Trophoblast cell (in vitro differentiated cells and primary cell): ENCODE data around the gene ARAP1.

Source experiments
- DNase-seq, 2 donors: peaks; one replicate each; pipeline ENCODE4 v3.0.0-alpha.2; 2016
- H2AFZ ChIP-seq: 2 replicates; pipeline ENCODE4 v1.6.1; 2013; ENCODE audit warnings: low read length, moderate library complexity, mild to moderate bottlenecking; ENCODE audit not compliant: insufficient read depth, poor library complexity
- H2AK5ac ChIP-seq: 2 replicates; pipeline ENCODE4 v1.6.1; 2013; ENCODE audit warnings: mild to moderate bottlenecking, low read length
- H2BK120ac ChIP-seq: 2 replicates; pipeline ENCODE4 v1.6.1; 2013; ENCODE audit warnings: low read length, mild to moderate bottlenecking, moderate library complexity; ENCODE audit not compliant: insufficient read depth, poor library complexity
- H2BK12ac ChIP-seq: 2 replicates; pipeline ENCODE4 v1.6.1; 2013; ENCODE audit warnings: mild to moderate bottlenecking, low read length, moderate library complexity
- H2BK5ac ChIP-seq: 2 replicates; pipeline ENCODE4 v1.6.1; 2013; ENCODE audit warnings: low read length, low read depth, moderate library complexity, mild to moderate bottlenecking; ENCODE audit not compliant: poor library complexity
- H3K14ac ChIP-seq: 2 replicates; pipeline ENCODE4 v1.6.1; 2013; ENCODE audit warnings: mild to moderate bottlenecking, low read length
- H3K18ac ChIP-seq: 2 replicates; pipeline ENCODE4 v1.6.1; 2013; ENCODE audit warnings: mild to moderate bottlenecking, low read length
- H3K23ac ChIP-seq: 2 replicates; pipeline ENCODE4 v1.6.1; 2013; ENCODE audit warnings: low read length
- H3K27ac ChIP-seq: 2 replicates; pipeline ENCODE4 v1.5.1; 2013; ENCODE audit warnings: low read depth, mild to moderate bottlenecking, inconsistent platforms, low read length, moderate library complexity
- H3K27me3 ChIP-seq: 2 replicates; pipeline ENCODE4 v1.6.1; 2013; ENCODE audit warnings: inconsistent platforms, mild to moderate bottlenecking, low read length, moderate library complexity; ENCODE audit not compliant: insufficient read depth
- H3K36me3 ChIP-seq, 2 experiments: 1 replicate in 1 of 2; 2 replicates in 1 of 2; pipeline ENCODE4 v1.6.1; 2013; ENCODE audit warnings: low read length in 2 of 2, mild to moderate bottlenecking in 2 of 2, moderate library complexity in 1 of 2; ENCODE audit not compliant: insufficient read depth in 2 of 2, control insufficient read depth in 1 of 2
- H3K4ac ChIP-seq: 2 replicates; pipeline ENCODE4 v1.6.1; 2013; ENCODE audit warnings: low read depth, mild to moderate bottlenecking, low read length, moderate library complexity
- H3K4me1 ChIP-seq, 2 experiments: 1 replicate in 1 of 2; 2 replicates in 1 of 2; pipeline ENCODE4 v1.6.1; 2013; ENCODE audit warnings: low read length in 2 of 2, mild to moderate bottlenecking in 2 of 2, moderate library complexity in 1 of 2; ENCODE audit not compliant: insufficient read depth in 2 of 2, control insufficient read depth in 1 of 2
- H3K4me2 ChIP-seq: 2 replicates; pipeline ENCODE4 v1.6.1; 2013; ENCODE audit warnings: inconsistent platforms, mild to moderate bottlenecking, low read length, moderate library complexity
- H3K4me3 ChIP-seq: 2 replicates; pipeline ENCODE4 v1.5.1; 2013; ENCODE audit warnings: mild to moderate bottlenecking, low read depth, low read length, inconsistent platforms
- H3K79me1 ChIP-seq: one replicate; pipeline ENCODE4 v1.6.1; 2013; ENCODE audit warnings: low read length
- H3K79me2 ChIP-seq: 2 replicates; pipeline ENCODE4 v1.6.1; 2013; ENCODE audit warnings: low read length, mild to moderate bottlenecking; ENCODE audit not compliant: control insufficient read depth, insufficient read depth, poor library complexity
- H3K9ac ChIP-seq: 2 replicates; pipeline ENCODE4 v1.6.1; 2013; ENCODE audit warnings: mild to moderate bottlenecking, low read length
- H3K9me3 ChIP-seq: 2 replicates; pipeline ENCODE4 v1.6.1; 2013; ENCODE audit warnings: low read depth, mild to moderate bottlenecking, control low read depth, inconsistent platforms, low read length; ENCODE audit not compliant: insufficient read depth
- H4K12ac ChIP-seq: 2 replicates; pipeline ENCODE4 v1.6.1; 2013; ENCODE audit warnings: low read depth, mild to moderate bottlenecking, low read length, moderate library complexity
- H4K8ac ChIP-seq: 2 replicates; pipeline ENCODE4 v1.6.1; 2013; ENCODE audit warnings: low read depth, mild to moderate bottlenecking, low read length, moderate library complexity
- H4K91ac ChIP-seq: one replicate; pipeline ENCODE4 v1.6.1; 2013; ENCODE audit warnings: low read depth, mild to moderate bottlenecking, low read length, moderate library complexity
- WGBS: extraction: QIAGEN DNeasy Blood & Tissue Kit; methylation state at CpG from one replicate; pipeline ENCODE4 v1.1.7; 2013; ENCODE audit warnings: missing lambda C conversion rate; ENCODE audit not compliant: insufficient read length, insufficient coverage; ENCODE audit errors: extremely low coverage; 5-methylcytosine and 5-hydroxymethylcytosine counted together

The ARAP1 gene

DNA sequence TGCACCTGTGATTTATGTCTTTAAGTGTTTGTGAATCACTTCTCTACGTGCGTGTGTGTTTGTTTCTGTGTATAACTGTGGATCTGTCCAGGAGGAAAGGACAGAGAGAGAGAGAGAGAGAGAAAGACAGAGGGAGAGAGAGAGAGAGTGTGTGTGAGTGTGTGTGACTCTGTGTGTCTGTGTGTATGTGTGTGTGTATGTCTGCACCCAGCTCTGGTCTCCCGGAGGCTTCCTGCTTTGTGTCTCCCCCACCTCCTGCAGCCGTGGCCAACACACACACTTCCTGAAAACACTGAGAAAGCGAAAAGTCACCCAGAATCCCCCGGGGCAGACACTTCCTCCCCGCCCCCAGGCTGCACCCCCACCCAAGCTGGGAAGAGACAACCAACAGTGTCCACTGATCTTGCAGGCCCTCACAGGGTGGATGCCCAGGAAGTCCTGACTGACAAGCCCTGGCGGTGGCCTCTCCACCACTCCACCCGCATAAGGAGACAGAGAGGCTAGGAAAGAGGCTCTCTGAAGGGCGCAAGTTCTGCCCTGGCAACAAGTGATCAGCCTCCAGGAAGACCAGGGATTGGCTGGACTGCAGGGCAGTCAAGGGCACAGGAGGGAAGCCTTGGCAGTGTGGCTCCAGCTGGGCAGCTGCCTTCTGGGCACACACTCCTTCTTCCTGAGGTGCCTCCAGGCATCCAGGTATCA lies 30.0 kb downstream of the ARAP1 start:
- no CpG with 5 or more reads among the region's 10 CpGs for WGBS
- peak overlapping the region; percentile 77 for H4K8ac ChIP-seq
- H3K23ac ChIP-seq = no peak overlapping the region
- H2BK5ac ChIP-seq = peak overlapping the region; percentile 37
- peak overlapping the region; percentile 41 for H3K4me2 ChIP-seq
- peaks cover 19 to 23% of the 10 kb centered on the region in 2 experiments for H3K4me1 ChIP-seq
- H2AFZ ChIP-seq = no peak overlapping the region
- H3K27ac ChIP-seq = peak overlapping the region; percentile 25
- H3K27me3 ChIP-seq = no peaks in the 10 kb centered on the region
- no peak overlapping the region for H4K12ac ChIP-seq
- peaks cover 1% of the 10 kb centered on the region for H3K79me2 ChIP-seq
- no peak overlapping the region for H3K4ac ChIP-seq
- H3K9ac ChIP-seq = no peak overlapping the region
- H3K14ac ChIP-seq = peak overlapping the region; percentile 54
- no peak overlapping the region for H2AK5ac ChIP-seq
- no peak overlapping the region for H2BK12ac ChIP-seq
- no peaks in the 10 kb centered on the region for H3K36me3 ChIP-seq
- H3K9me3 ChIP-seq = no peaks in the 10 kb centered on the region
- peaks cover 10% of the 10 kb centered on the region for H3K79me1 ChIP-seq
- H4K91ac ChIP-seq = peak overlapping the region; percentile 70
- peak overlapping the region; percentile 65 for H3K18ac ChIP-seq
- H2BK120ac ChIP-seq = peak overlapping the region; percentile 16
- H3K4me3 ChIP-seq = no peak overlapping the region
- DNase-seq = peak; percentile 96 to 97

DNA sequence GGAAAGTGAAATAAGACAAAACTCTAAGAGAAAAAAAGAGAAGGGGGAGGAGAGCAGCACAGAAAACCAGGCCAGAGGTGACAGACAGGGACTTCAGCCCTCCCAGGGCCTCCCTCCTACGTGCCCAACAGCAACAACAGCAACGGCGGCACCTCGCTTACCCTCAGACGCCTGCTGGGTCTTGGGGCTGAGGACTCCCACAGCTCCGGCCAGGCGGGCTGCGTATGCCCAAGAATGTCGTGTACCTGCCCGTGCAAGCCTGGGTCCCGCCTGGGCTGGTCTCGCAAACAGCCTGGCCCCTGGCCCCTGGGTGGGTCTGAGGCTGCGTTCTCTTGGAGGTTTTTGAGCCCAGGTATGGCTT lies 30.5 kb downstream of the ARAP1 start:
- peak overlapping the region; percentile 77 for H4K8ac ChIP-seq
- peak overlapping the region; percentile 1 for H2BK5ac ChIP-seq
- H3K4me1 ChIP-seq = peaks cover 19 to 23% of the 10 kb centered on the region in 2 experiments
- peaks cover 1% of the 10 kb centered on the region for H3K79me2 ChIP-seq
- no peak overlapping the region for H2AFZ ChIP-seq
- H3K27me3 ChIP-seq = no peaks in the 10 kb centered on the region
- H2BK120ac ChIP-seq = peak overlapping the region; percentile 16
- H3K23ac ChIP-seq = no peak overlapping the region
- peak overlapping the region; percentile 70 for H4K91ac ChIP-seq
- no peak overlapping the region for H3K4me3 ChIP-seq
- no peak overlapping the region for H2BK12ac ChIP-seq
- H3K4ac ChIP-seq = peak overlapping the region; percentile 33
- no CpG with 5 or more reads among the region's 13 CpGs for WGBS
- H3K36me3 ChIP-seq = no peaks in the 10 kb centered on the region
- peak in 1 of 2 donors; percentile 44 for DNase-seq
- H2AK5ac ChIP-seq = peak overlapping the region; percentile 66
- peaks cover 10% of the 10 kb centered on the region for H3K79me1 ChIP-seq
- peak overlapping the region; percentile 25 for H3K27ac ChIP-seq
- no peaks in the 10 kb centered on the region for H3K9me3 ChIP-seq
- H3K9ac ChIP-seq = no peak overlapping the region
- peak overlapping the region; percentile 41 for H3K4me2 ChIP-seq
- peak overlapping the region; percentile 40 for H3K18ac ChIP-seq
- peak overlapping the region; percentile 54 for H3K14ac ChIP-seq
- peak overlapping the region; percentile 64 for H4K12ac ChIP-seq

DNA sequence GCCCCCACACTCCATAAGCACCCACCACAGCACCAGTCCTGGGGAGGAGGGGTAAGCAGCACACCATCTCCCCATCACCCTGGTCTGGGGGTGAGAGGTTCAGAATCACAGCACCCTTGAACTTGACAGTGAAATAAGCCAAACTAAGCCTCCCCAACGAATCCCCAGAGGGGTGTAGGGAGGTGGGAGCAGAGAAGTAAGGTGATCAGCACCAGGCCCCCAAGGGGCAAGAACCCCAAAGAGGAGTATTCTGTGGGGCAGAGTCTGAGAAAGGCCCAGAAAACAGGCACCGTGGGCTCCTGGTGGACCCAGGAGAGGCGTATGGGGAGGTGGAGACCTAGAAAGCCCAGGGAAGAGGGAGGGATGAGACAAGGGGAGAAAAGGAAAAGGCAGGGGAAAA lies 30.9 kb downstream of the ARAP1 start:
- H2AFZ ChIP-seq = no peak overlapping the region
- H3K9me3 ChIP-seq = no peaks in the 10 kb centered on the region
- H3K4me1 ChIP-seq = peaks cover 19 to 26% of the 10 kb centered on the region in 2 experiments
- H4K12ac ChIP-seq = no peak overlapping the region
- peak overlapping the region; percentile 70 for H4K91ac ChIP-seq
- no peak overlapping the region for H3K14ac ChIP-seq
- peaks cover 10% of the 10 kb centered on the region for H3K79me1 ChIP-seq
- H3K9ac ChIP-seq = no peak overlapping the region
- no peak overlapping the region for H2BK5ac ChIP-seq
- no peak for DNase-seq
- H3K27ac ChIP-seq = no peak overlapping the region
- H4K8ac ChIP-seq = no peak overlapping the region
- H3K18ac ChIP-seq = peak overlapping the region; percentile 15
- no peak overlapping the region for H2AK5ac ChIP-seq
- H2BK12ac ChIP-seq = peak overlapping the region; percentile 13
- H3K27me3 ChIP-seq = no peaks in the 10 kb centered on the region
- H3K4me3 ChIP-seq = no peak overlapping the region
- H3K23ac ChIP-seq = no peak overlapping the region
- H3K79me2 ChIP-seq = peaks cover 1% of the 10 kb centered on the region
- peak overlapping the region; percentile 12 for H3K4ac ChIP-seq
- no CpG with 5 or more reads among the region's 3 CpGs for WGBS
- H2BK120ac ChIP-seq = peak overlapping the region; percentile 28
- H3K36me3 ChIP-seq = no peaks in the 10 kb centered on the region
- no peak overlapping the region for H3K4me2 ChIP-seq

DNA sequence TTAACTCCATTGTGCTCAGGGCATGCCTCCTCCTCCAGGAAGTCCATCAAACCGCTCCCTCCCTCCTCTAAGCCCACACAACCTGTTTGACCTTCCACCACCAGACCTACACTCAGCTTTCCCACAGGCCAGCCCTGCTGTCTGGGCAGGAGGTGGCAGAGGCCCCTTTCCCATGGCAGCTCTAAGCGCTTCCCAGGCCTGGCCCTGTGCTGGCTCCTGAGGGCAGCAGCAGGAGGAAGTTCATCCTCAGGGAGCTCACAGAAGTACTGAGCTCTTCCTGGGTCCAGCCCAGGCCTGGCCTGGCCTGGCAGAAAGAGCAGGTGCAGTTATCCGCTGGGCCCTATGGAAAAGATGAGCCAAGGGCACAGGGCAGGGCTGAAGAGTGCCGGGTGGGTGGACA lies 31.4 kb downstream of the ARAP1 start:
- H4K8ac ChIP-seq = no peak overlapping the region
- no peaks in the 10 kb centered on the region for H3K9me3 ChIP-seq
- no peak overlapping the region for H2BK5ac ChIP-seq
- no CpG with 5 or more reads among the region's 4 CpGs for WGBS
- no peak overlapping the region for H3K23ac ChIP-seq
- peak overlapping the region; percentile 13 for H2BK12ac ChIP-seq
- no peak overlapping the region for H4K12ac ChIP-seq
- peaks cover 19 to 26% of the 10 kb centered on the region in 2 experiments for H3K4me1 ChIP-seq
- no peak overlapping the region for H2BK120ac ChIP-seq
- no peak overlapping the region for H3K9ac ChIP-seq
- peaks cover 1% of the 10 kb centered on the region for H3K79me2 ChIP-seq
- no peak overlapping the region for H3K4me3 ChIP-seq
- H3K14ac ChIP-seq = no peak overlapping the region
- H3K4ac ChIP-seq = peak overlapping the region; percentile 12
- no peaks in the 10 kb centered on the region for H3K27me3 ChIP-seq
- no peak overlapping the region for H2AFZ ChIP-seq
- H3K27ac ChIP-seq = no peak overlapping the region
- H3K18ac ChIP-seq = no peak overlapping the region
- DNase-seq = no peak
- peak overlapping the region; percentile 70 for H4K91ac ChIP-seq
- H3K4me2 ChIP-seq = no peak overlapping the region
- no peaks in the 10 kb centered on the region for H3K36me3 ChIP-seq
- no peak overlapping the region for H2AK5ac ChIP-seq
- peaks cover 10% of the 10 kb centered on the region for H3K79me1 ChIP-seq
